Stimulated activated CD8-positive, alpha-beta memory T cell treated with anti-CD3 and anti-CD28 coated beads, Interleukin-7, amount 100 ng/mL, for 1 hour (primary cell): ENCODE data around the gene NOTCH2.

ENCODE experiments used
- DNase-seq, 2 donors: peaks; one replicate each; pipeline ENCODE4 v3.0.0-alpha.2; 2020; ENCODE audit warnings: low read depth in 2 of 2

Gene NOTCH2

GRCh38 chr1:119906927-119907652, 162.4 kb downstream of the NOTCH2 start:
- no peak for DNase-seq

GRCh38 chr1:119903443-119903835, 166.0 kb downstream of the NOTCH2 start:
- no peak for DNase-seq

- DNase-seq: no peak
These were observed 166.6 kb downstream of the NOTCH2 start for GRCh38 chr1:119902775-119903442.

- no peak for DNase-seq
These were observed 170.3 kb downstream of the NOTCH2 start for GRCh38 chr1:119898981-119899720.

GRCh38 chr1:119898530-119898929, 170.9 kb downstream of the NOTCH2 start:
- no peak for DNase-seq

GRCh38 chr1:119896303-119896702, 173.2 kb downstream of the NOTCH2 start, which contains the start of gene ADAM30:
Gene ADAM30, minus strand, starts transcription at chr1:119896515. Its CDS starts 179 bp downstream, at chr1:119896336.
- DNase-seq: no peak

- DNase-seq: no peak
These were observed 174.4 kb downstream of the NOTCH2 start for GRCh38 chr1:119895102-119895501.

GRCh38 chr1:119893827-119894700, 175.4 kb downstream of the NOTCH2 start:
- DNase-seq: no peak

- no peak for DNase-seq
These were observed 176.1 kb downstream of the NOTCH2 start for GRCh38 chr1:119893238-119893791.

GRCh38 chr1:119891386-119891785, 178.1 kb downstream of the NOTCH2 start:
- no peak for DNase-seq

GRCh38 chr1:119888476-119888875, 181.0 kb downstream of the NOTCH2 start:
- no peak for DNase-seq

GRCh38 chr1:119887427-119887826, 182.0 kb downstream of the NOTCH2 start:
- DNase-seq: no peak

GRCh38 chr1:119885903-119886783, 183.3 kb downstream of the NOTCH2 start:
- peak in 1 of 2 donors; percentile 25 for DNase-seq

GRCh38 chr1:119884711-119885110, 184.8 kb downstream of the NOTCH2 start:
- no peak for DNase-seq

GRCh38 chr1:119883826-119884225, 185.6 kb downstream of the NOTCH2 start:
- no peak for DNase-seq

GRCh38 chr1:119882132-119883049, 187.1 kb downstream of the NOTCH2 start:
- DNase-seq: no peak

- DNase-seq: no peak
These were observed 189.7 kb downstream of the NOTCH2 start for GRCh38 chr1:119879510-119880434.

- no peak for DNase-seq
These were observed 191.3 kb downstream of the NOTCH2 start for GRCh38 chr1:119878171-119878570.
